Liver (tissue), 9 donors: ENCODE measurements around the gene GNPNAT1. TPM values are rescaled to one million over a fixed set of nuclear protein-coding genes. Genes with fewer than 3 reads are reported as not detected.

Source experiments
- DNase-seq: peaks from one replicate; pipeline ENCODE4 v3.0.0-alpha.2; 2017; ENCODE audit warnings: low spot score
- H3K27ac ChIP-seq, 2 donors: one replicate each; pipeline ENCODE4 v1.7.0; 2013; ENCODE audit warnings: inconsistent platforms in 2 of 2, low read length in 2 of 2, control low read depth in 1 of 2, low read depth in 1 of 2, mild to moderate bottlenecking in 1 of 2
- H3K27me3 ChIP-seq, 4 donors: one replicate each; pipeline versions ENCODE4 v1.6.1 to v1.7.0; 2013; ENCODE audit warnings: low read length in 3 of 4, inconsistent platforms in 1 of 4, mild to moderate bottlenecking in 1 of 4, moderate library complexity in 1 of 4; ENCODE audit not compliant: control insufficient read depth in 4 of 4, insufficient read depth in 4 of 4
- H3K36me3 ChIP-seq, 4 donors: one replicate each; pipeline versions ENCODE4 v1.6.1 to v1.7.0; 2013; ENCODE audit warnings: low read length in 3 of 4, mild to moderate bottlenecking in 3 of 4, low read depth in 1 of 4, moderate library complexity in 1 of 4; ENCODE audit not compliant: control insufficient read depth in 4 of 4, insufficient read depth in 3 of 4
- H3K4me1 ChIP-seq, 4 donors: one replicate each; pipeline versions ENCODE4 v1.6.1 to v1.7.0; 2013; ENCODE audit warnings: low read length in 3 of 4, mild to moderate bottlenecking in 3 of 4, moderate library complexity in 1 of 4; ENCODE audit not compliant: control insufficient read depth in 4 of 4, insufficient read depth in 4 of 4
- H3K4me3 ChIP-seq, 3 donors: one replicate each; pipeline versions ENCODE4 v1.6.1 to v1.7.0; 2013; ENCODE audit warnings: low read length in 3 of 3, control low read depth in 1 of 3, low read depth in 1 of 3, mild to moderate bottlenecking in 1 of 3
- H3K9ac ChIP-seq, 2 donors: one replicate each; pipeline ENCODE4 v1.7.0; 2013; ENCODE audit warnings: low read length in 2 of 2, mild to moderate bottlenecking in 2 of 2, moderate library complexity in 2 of 2, control low read depth in 1 of 2, low read depth in 1 of 2
- H3K9me3 ChIP-seq, 4 donors: one replicate each; pipeline versions ENCODE4 v1.6.1 to v1.7.0; 2013; ENCODE audit warnings: low read length in 3 of 4; ENCODE audit not compliant: control insufficient read depth in 4 of 4
- EGR1 ChIP-seq, 2 donors: IDR thresholded peaks; 2 replicates each; pipeline ENCODE4 v1.6.1; 2016 to 2018; ENCODE audit warnings: antibody characterized with exemption in 2 of 2, low read depth in 2 of 2
- FOXA1 ChIP-seq: IDR thresholded peaks from 2 replicates; pipeline ENCODE4 v1.6.1; 2016; ENCODE audit warnings: antibody characterized with exemption
- FOXA2 ChIP-seq: IDR thresholded peaks from 2 replicates; pipeline ENCODE4 v1.6.1; 2016; ENCODE audit warnings: antibody characterized with exemption
- GABPA ChIP-seq, 2 donors: IDR thresholded peaks in 1 of 2; conservative IDR thresholded peaks in 1 of 2; 2 replicates each; pipeline ENCODE4 v1.6.1; 2016; ENCODE audit warnings: antibody characterized with exemption in 2 of 2, mild to moderate bottlenecking in 1 of 2, moderate library complexity in 1 of 2
- HNF4A ChIP-seq, 2 donors: conservative IDR thresholded peaks; 2 replicates each; pipeline ENCODE4 v1.6.1; 2016; ENCODE audit warnings: antibody characterized with exemption in 2 of 2, mild to moderate bottlenecking in 2 of 2
- HNF4G ChIP-seq: IDR thresholded peaks from 2 replicates; pipeline ENCODE4 v1.6.1; 2016; ENCODE audit warnings: antibody characterized with exemption
- JUND ChIP-seq, 2 donors: IDR thresholded peaks; 2 replicates each; pipeline ENCODE4 v1.6.1; 2016; ENCODE audit warnings: antibody characterized with exemption in 2 of 2
- NR2F2 ChIP-seq: IDR thresholded peaks from 2 replicates; pipeline ENCODE4 v1.6.1; 2016; ENCODE audit warnings: antibody characterized with exemption
- RAD21 ChIP-seq, 2 donors: IDR thresholded peaks; 2 replicates each; pipeline ENCODE4 v1.6.1; 2016; ENCODE audit warnings: antibody characterized with exemption in 2 of 2, mild to moderate bottlenecking in 2 of 2
- RXRA ChIP-seq, 2 donors: IDR thresholded peaks; 2 replicates each; pipeline ENCODE4 v1.6.1; 2017 to 2018; ENCODE audit warnings: antibody characterized with exemption in 2 of 2, mild to moderate bottlenecking in 1 of 2
- SP1 ChIP-seq: IDR thresholded peaks from 2 replicates; pipeline ENCODE4 v1.6.1; 2018; ENCODE audit warnings: antibody characterized with exemption, mild to moderate bottlenecking
- TAF1 ChIP-seq: conservative IDR thresholded peaks from 2 replicates; pipeline ENCODE4 v1.6.1; 2016; ENCODE audit warnings: antibody characterized with exemption, mild to moderate bottlenecking
- YY1 ChIP-seq: IDR thresholded peaks from 2 replicates; pipeline ENCODE4 v1.6.1; 2016; ENCODE audit warnings: antibody characterized with exemption, mild to moderate bottlenecking
- WGBS: extraction: QIAGEN DNeasy Blood & Tissue Kit; methylation state at CpG from one replicate; pipeline ENCODE4 v1.1.7; 2013; 5-methylcytosine and 5-hydroxymethylcytosine counted together
- polyA plus RNA-seq, 2 donors: library from polyadenylated mRNA; stranded (reverse) in 1 of 2; unstranded in 1 of 2; fragments of 200-250 nt in 1 of 2; fragments of >200 nt in 1 of 2; fragmentation: Nextera tagmentation in 1 of 2; extraction: Ambion mirVana in 1 of 2; gene quantifications; one replicate each; pipeline versions ENCODE4 v1.2.1 to v1.2.3, GENCODE V29; 2013 to 2015
- total RNA-seq, 2 donors: library from RNA; depleted of rRNA; stranded (reverse); fragments of >200 nt; gene quantifications; one replicate each; pipeline ENCODE4 v1.2.3, GENCODE V29; 2014
- TF ChIP-seq, protein P1 (sequence below): IDR thresholded peaks from 2 replicates; pipeline ENCODE4 v1.6.1; 2016; ENCODE audit warnings: antibody characterized with exemption, mild to moderate bottlenecking
- TF ChIP-seq, protein P2 (sequence below): IDR thresholded peaks from 2 replicates; pipeline ENCODE4 v1.6.1; 2016; ENCODE audit warnings: antibody characterized with exemption
- TF ChIP-seq, protein P3 (sequence below): IDR thresholded peaks from 2 replicates; pipeline ENCODE4 v1.6.1; 2016; ENCODE audit warnings: antibody characterized with exemption
- TF ChIP-seq, protein P4 (sequence below): IDR thresholded peaks from 2 replicates; pipeline ENCODE4 v1.6.1; 2016; ENCODE audit warnings: antibody characterized with exemption
- donor health status: healthy.
- donor health status: healthy.
- donor health status: healthy.
- donor health status: healthy.
- donor health status: healthy.

GNPNAT1 gene
- total and polyA plus RNA-seq, 4 donors = 24.9 to 50.9 (median 27.2) TPM

DNA sequence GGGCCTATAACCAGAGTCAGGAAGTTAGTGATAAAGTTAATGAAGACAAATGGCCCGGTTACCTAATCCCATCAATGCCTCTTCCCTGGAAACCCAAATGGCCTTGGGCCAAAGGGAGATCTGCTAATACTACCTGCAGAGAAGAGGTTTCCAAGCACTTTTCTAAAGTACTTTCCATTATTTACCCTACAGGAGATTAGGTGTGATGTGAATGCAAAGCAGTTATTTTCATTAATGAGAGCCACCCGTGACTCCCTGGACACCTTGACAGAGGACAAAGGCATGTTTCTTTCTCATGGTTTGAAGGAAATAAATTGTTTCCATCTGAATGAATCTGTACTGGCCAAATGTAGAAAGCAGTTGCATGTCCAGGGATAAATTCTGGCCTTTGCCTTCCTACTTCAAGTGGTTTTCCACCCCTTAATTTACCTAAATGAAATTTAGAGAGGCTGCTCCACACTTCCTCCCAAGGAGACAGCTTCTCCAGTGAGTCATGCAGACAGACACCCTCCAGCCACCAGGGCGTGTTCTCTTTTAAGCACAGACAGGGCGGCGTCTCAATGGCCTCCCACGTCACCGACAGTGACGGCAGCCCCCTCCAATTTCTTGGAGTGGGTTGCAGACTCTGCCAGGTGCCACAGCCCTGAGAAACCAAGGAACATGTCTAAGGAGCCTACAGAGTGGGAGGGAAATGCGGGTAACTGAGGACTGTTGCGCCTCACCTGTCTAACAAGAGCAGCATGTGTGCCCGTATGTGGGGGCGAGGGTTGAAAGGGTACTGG, 43.9 kb upstream of the GNPNAT1 start:
- Histone ChIP-seq H3K9ac (no peak overlapping the region), H3K9me3 (no peaks in the 10 kb centered on the region), H3K4me3 (no peak overlapping the region), H3K27ac (no peak overlapping the region), H3K4me1 (peaks cover 0 to 3% (median 0%) of the 10 kb centered on the region in 4 donors), H3K36me3 (no peaks in the 10 kb centered on the region), H3K27me3 (no peaks in the 10 kb centered on the region)
- WGBS = 92% methylated on average over 12 of the region's 12 CpGs
- no peak for TF ChIP-seq GABPA (IDR thresholded peaks at IDR 0.05 in 1 of 2, conservative IDR thresholded peaks at IDR 0.05 in 1 of 2)
- TF ChIP-seq RAD21 (IDR thresholded peaks at IDR 0.05) = no peak
- TF ChIP-seq HNF4G = no peak
- TF ChIP-seq, protein P1, sequence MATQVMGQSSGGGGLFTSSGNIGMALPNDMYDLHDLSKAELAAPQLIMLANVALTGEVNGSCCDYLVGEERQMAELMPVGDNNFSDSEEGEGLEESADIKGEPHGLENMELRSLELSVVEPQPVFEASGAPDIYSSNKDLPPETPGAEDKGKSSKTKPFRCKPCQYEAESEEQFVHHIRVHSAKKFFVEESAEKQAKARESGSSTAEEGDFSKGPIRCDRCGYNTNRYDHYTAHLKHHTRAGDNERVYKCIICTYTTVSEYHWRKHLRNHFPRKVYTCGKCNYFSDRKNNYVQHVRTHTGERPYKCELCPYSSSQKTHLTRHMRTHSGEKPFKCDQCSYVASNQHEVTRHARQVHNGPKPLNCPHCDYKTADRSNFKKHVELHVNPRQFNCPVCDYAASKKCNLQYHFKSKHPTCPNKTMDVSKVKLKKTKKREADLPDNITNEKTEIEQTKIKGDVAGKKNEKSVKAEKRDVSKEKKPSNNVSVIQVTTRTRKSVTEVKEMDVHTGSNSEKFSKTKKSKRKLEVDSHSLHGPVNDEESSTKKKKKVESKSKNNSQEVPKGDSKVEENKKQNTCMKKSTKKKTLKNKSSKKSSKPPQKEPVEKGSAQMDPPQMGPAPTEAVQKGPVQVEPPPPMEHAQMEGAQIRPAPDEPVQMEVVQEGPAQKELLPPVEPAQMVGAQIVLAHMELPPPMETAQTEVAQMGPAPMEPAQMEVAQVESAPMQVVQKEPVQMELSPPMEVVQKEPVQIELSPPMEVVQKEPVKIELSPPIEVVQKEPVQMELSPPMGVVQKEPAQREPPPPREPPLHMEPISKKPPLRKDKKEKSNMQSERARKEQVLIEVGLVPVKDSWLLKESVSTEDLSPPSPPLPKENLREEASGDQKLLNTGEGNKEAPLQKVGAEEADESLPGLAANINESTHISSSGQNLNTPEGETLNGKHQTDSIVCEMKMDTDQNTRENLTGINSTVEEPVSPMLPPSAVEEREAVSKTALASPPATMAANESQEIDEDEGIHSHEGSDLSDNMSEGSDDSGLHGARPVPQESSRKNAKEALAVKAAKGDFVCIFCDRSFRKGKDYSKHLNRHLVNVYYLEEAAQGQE = no peak
- TF ChIP-seq TAF1 = no peak
- TF ChIP-seq NR2F2 = no peak
- no peak for TF ChIP-seq EGR1 (IDR thresholded peaks at IDR 0.05; ENCODE audit: low read depth in 2 of 2)
- TF ChIP-seq JUND (IDR thresholded peaks at IDR 0.05) = no peak
- TF ChIP-seq HNF4A (conservative IDR thresholded peaks at IDR 0.05) = no peak
- TF ChIP-seq YY1 = no peak
- TF ChIP-seq, protein P2, sequence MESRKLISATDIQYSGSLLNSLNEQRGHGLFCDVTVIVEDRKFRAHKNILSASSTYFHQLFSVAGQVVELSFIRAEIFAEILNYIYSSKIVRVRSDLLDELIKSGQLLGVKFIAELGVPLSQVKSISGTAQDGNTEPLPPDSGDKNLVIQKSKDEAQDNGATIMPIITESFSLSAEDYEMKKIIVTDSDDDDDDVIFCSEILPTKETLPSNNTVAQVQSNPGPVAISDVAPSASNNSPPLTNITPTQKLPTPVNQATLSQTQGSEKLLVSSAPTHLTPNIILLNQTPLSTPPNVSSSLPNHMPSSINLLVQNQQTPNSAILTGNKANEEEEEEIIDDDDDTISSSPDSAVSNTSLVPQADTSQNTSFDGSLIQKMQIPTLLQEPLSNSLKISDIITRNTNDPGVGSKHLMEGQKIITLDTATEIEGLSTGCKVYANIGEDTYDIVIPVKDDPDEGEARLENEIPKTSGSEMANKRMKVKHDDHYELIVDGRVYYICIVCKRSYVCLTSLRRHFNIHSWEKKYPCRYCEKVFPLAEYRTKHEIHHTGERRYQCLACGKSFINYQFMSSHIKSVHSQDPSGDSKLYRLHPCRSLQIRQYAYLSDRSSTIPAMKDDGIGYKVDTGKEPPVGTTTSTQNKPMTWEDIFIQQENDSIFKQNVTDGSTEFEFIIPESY = no peak
- TF ChIP-seq, protein P3, sequence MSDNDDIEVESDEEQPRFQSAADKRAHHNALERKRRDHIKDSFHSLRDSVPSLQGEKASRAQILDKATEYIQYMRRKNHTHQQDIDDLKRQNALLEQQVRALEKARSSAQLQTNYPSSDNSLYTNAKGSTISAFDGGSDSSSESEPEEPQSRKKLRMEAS = no peak
- no peak for DNase-seq

DNA sequence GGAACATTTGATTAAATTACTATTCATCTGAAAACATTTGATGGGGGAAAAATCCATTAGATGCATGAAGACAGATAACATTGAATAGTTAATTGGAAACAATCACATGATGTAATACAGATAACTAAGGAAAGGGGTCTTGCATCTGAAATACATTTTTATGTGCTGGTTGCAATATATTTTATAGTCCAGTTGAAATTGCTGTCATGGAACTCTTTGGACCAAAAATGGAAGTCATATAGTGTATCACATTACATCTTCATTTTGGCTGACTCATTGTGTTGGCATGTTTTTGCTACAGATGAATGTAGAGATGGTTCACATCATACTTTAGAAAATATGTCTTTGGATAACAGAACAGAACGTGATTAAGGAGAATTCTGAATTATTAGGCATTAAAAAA, 43.0 kb upstream of the GNPNAT1 start:
- H3K36me3 ChIP-seq = no peaks in the 10 kb centered on the region
- peaks cover 0 to 3% (median 0%) of the 10 kb centered on the region in 4 donors for H3K4me1 ChIP-seq
- no peak overlapping the region for H3K27ac ChIP-seq
- H3K27me3 ChIP-seq = no peaks in the 10 kb centered on the region
- H3K9me3 ChIP-seq = no peaks in the 10 kb centered on the region
- no peak for TF ChIP-seq EGR1 (IDR thresholded peaks at IDR 0.05; ENCODE audit: low read depth in 2 of 2)
- TF ChIP-seq, protein P2 = no peak
- TF ChIP-seq, protein P3 = no peak
- no peak for TF ChIP-seq SP1
- TF ChIP-seq HNF4A (conservative IDR thresholded peaks at IDR 0.05) = no peak
- no peak for TF ChIP-seq RXRA (IDR thresholded peaks at IDR 0.05)
- no peak for TF ChIP-seq GABPA (IDR thresholded peaks at IDR 0.05 in 1 of 2, conservative IDR thresholded peaks at IDR 0.05 in 1 of 2)
- TF ChIP-seq JUND (IDR thresholded peaks at IDR 0.05) = no peak
- no peak for TF ChIP-seq FOXA1
- TF ChIP-seq TAF1 = no peak
- TF ChIP-seq NR2F2 = no peak
- TF ChIP-seq FOXA2 = no peak
- TF ChIP-seq YY1 = no peak
- TF ChIP-seq, protein P4, sequence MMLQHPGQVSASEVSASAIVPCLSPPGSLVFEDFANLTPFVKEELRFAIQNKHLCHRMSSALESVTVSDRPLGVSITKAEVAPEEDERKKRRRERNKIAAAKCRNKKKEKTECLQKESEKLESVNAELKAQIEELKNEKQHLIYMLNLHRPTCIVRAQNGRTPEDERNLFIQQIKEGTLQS = no peak
- TF ChIP-seq RAD21 (IDR thresholded peaks at IDR 0.05) = no peak
- TF ChIP-seq, protein P1 = no peak
- no peak for DNase-seq
- 86% methylated on average over 1 of the region's 1 CpG for WGBS
- H3K9ac ChIP-seq = no peak overlapping the region
- no peak overlapping the region for H3K4me3 ChIP-seq
